GM18909 (cell line): ENCODE measurements around the gene OR51B2.

Experiments
- ATAC-seq: cut with Tn5 transposase; IDR thresholded peaks from one replicate; pipeline ENCODE4 v1.9.1; 2021; ENCODE audit warnings: mild to moderate bottlenecking; ENCODE audit not compliant: unreplicated experiment, poor library complexity

OR51B2 gene

DNA sequence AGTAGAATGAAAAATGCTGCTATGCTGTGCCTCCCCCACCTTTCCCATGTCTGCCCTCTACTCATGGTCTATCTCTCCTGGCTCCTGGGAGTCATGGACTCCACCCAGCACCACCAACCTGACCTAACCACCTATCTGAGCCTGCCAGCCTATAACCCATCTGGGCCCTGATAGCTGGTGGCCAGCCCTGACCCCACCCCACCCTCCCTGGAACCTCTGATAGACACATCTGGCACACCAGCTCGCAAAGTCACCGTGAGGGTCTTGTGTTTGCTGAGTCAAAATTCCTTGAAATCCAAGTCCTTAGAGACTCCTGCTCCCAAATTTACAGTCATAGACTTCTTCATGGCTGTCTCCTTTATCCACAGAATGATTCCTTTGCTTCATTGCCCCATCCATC lies 39.5 kb downstream of the OR51B2 start:
- no peak for ATAC-seq

DNA sequence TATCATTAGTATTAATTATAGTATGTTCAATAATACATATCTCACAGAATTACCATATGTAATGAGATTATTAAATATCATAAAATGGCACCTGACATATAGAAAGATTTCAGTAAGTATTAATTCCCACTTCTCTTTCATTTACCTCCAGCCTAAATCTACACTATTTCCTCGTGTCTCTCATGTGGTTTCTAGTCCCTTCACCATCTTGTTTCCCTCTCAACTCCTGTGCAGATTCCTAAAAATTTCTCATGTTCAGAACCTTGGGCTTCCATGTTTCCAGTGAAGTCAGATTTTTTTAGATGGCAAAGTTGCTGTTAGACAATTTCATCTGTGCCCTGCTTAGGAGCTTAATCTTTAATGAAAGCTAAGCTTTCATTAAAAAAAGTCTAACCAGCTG lies 40.2 kb downstream of the OR51B2 start:
- ATAC-seq: no peak

DNA sequence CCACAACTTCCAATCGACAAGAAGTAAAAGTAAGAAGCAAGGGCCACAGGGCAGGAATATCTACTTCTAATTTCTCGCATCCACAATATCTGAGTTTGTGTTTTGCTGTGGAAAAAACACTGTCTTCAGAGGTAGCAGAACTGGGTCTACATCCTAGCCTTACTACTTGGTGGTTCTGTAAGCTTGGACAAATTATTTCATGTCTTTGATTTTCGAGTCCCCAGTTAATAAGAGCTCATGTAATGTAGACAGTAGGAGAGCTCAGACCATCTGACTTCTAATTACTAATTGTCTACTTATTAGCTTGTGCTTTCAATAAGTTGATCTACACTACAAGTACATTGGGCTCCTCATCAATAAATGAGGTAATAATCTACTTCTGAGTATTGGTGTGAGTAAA lies 41.0 kb downstream of the OR51B2 start:
- no peak for ATAC-seq

DNA sequence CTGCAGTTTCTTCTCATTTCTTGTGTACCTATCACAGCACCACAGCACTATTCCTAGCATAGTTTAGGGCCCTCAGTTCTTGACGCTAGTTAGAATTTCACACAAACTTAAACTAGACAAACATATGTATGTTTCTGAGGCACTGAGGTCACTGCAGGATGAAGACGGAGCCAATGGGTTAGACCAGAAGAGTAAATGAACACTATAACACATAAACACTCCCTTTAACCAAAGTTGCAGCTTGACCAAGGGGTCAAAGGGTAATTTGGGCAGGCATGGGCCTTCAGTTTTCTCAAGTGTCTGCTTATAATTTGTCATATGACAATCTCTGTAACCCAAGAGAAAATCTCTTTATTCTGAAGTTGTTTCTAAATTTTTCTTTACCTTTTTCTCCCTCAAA lies 41.5 kb downstream of the OR51B2 start:
- ATAC-seq: no peak

DNA sequence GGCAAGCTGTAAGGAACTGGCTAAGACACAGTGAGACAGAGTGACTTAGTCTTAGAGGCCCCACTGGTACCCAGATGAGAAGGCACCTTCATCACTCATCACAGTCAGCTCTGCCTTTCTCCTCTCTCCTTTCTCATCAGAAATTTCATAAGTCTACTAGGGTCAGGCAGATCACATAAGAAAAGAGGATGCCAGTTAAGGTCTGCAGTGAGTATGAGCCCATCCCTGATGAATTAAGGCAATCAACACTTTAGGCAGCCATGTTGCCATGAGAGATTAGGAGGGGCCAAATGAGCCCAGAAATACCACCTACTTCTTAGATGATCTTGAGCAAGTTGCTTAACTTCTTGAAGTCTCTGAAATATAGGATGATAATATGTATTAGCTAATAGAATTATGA lies 42.5 kb downstream of the OR51B2 start:
- no peak for ATAC-seq

DNA sequence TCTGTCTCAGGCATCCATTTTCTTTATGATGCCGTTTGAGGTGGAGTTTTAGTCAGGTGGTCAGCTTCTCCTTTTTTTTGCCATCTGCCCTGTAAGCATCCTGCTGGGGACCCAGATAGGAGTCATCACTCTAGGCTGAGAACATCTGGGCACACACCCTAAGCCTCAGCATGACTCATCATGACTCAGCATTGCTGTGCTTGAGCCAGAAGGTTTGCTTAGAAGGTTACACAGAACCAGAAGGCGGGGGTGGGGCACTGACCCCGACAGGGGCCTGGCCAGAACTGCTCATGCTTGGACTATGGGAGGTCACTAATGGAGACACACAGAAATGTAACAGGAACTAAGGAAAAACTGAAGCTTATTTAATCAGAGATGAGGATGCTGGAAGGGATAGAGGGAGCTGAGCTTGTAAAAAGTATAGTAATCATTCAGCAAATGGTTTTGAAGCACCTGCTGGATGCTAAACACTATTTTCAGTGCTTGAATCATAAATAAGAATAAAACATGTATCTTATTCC lies 43.5 kb downstream of the OR51B2 start:
- ATAC-seq: peak; percentile 96

DNA sequence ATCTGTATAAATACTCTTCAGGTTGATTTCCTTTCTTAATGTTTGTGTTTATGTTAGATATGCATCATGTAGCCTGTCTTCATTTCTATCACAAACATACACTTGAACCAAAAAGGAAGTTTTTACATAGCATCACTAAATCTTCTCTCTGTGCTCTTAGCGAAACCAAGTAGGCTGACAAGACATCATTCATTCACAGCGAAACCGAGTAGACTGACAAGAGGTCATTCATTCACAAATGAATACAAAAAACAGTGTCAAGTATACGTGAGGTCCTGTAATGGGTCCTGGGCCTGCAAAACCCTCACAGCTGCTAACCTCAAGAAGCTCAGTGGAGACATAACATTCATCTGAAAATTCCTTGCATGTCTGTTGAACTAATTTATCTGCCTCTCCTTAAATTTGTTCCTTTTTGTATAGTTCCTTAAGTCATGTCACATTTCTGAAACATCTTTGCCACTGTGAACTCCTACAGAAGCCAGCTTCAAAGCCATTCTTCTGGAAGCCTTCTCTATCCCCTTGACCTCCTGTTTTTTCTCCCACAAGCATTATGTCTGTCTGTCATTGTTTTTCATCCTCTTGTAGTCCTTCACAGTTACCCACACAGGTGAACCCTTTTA lies 44.5 kb downstream of the OR51B2 start:
- no peak for ATAC-seq

DNA sequence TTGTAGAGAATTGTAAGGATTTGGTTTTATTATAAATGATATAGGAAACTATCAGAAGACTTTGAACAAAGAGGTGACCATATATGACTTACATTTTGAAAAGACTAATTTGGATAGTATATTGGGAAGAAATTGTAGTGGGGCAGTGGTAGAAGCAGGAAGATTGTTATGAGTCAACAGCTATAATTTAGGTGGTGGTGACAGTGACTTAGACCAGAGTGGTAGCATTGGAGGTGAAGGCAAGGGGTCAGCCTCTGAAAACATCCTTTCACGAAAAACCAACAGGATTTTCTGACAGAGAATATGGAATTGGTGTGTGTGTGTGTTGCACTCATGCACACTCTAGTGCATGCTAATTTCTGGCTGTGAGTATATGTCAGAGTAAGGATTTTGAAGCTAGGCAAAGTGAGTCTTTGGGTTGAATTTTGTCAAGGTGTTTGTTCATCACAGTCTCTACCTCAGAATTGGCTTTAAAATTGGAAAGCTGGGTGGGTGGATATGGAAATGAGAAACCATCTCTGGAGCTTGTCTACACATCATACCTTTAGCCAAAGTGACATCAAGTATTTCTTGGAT lies 46.2 kb downstream of the OR51B2 start:
- ATAC-seq: peak; percentile 62

DNA sequence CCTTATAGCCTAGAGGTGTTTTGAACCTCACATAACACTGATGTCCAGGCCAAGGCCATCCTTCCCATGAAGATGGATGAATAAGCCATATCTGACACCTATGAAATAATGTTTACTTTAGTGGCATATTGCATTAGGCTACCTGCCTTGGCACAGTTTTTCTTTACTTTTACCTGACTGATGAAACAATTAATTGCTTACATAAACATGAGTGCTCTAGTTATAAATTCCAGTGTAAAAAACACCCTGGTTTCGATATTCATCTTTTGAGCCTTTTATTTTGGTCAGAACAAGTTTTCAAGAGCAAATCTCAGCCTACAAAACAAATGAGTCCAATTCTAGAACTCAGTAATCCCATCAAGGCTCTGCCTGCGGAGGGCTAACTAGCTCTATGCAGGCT lies 47.4 kb downstream of the OR51B2 start:
- no peak for ATAC-seq

DNA sequence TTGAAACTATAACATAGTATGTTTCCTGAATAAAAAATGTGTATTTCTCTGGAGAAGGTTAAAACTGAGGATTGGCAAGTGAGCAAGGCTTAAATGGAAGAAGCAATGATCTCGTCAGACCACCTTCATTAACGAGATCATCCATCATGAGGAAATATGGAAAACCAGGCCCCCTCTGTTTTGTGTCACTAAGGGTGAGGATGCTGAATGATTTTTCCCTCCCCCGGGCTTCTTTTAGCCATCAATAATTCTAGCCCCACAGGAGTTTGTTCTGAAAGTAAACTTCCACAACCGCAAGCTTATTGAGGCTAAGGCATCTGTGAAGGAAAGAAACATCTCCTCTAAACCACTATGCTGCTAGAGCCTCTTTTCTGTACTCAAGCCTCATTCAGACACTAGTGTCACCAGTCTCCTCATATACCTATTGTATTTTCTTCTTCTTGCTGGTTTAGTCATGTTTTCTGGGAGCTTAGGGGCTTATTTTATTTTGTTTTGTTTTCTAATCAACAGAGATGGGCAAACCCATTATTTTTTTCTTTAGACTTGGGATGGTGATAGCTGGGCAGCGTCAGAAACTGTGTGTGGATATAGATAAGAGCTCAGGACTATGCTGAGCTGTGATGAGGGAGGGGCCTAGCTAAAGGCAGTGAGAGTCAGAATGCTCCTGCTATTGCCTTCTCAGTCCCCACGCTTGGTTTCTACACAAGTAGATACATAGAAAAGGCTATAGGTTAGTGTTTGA lies 48.6 kb downstream of the OR51B2 start:
- ATAC-seq: no peak

DNA sequence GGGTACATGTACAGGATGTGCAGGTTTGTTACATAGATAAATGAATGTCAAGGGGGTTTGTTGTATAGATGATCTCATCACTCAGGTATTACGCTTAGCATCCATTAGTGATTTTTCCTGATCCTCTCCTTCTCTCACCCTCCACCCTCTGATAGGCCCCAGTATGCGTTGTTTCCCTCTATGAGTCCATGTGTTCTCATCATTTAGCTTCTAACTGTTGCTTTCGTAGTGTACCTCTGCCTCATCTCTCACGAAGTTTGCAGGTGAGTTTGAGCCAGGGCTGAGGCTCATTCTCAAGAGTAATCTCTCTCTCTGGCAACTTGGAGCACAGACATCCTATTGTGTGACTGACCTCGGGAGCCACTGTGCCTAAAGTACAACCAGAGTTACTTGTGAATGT lies 49.7 kb downstream of the OR51B2 start:
- ATAC-seq: no peak
